Heart left ventricle (tissue), 16 donors: ENCODE results near the gene PDE11A. TPM values are rescaled to one million over a fixed set of nuclear protein-coding genes. Genes with fewer than 3 reads are reported as not detected.

Experiments used
- ATAC-seq, 4 donors: fragments of 200-7000 bp; cut with Tn5 transposase; one replicate each; pipeline ENCODE4 v1.9.1; 2020 to 2022; ENCODE audit warnings: moderate library complexity in 4 of 4, mild to moderate bottlenecking in 3 of 4, moderate number of reproducible peaks in 1 of 4
- DNase-seq, 5 donors: peaks; one replicate each; pipeline ENCODE4 v3.0.0-alpha.2; 2020
- H3K27ac ChIP-seq, 12 donors: fragments of 200-600 bp; sonication (generic) in 4 of 12; one replicate each; pipeline versions ENCODE4 v1.5.0 to v1.8.0; 2016 to 2022; ENCODE audit warnings: mild to moderate bottlenecking in 2 of 12
- H3K27me3 ChIP-seq, 9 donors: fragments of 200-600 bp; sonication (generic) in 2 of 9; one replicate each; pipeline versions ENCODE4 v1.5.1 to v1.8.0; 2016 to 2022; ENCODE audit warnings: mild to moderate bottlenecking in 3 of 9
- H3K36me3 ChIP-seq, 9 donors: fragments of 200-600 bp; sonication (generic) in 2 of 9; one replicate each; pipeline versions ENCODE4 v1.5.0 to v1.8.0; 2018 to 2022; ENCODE audit warnings: mild to moderate bottlenecking in 2 of 9
- H3K4me1 ChIP-seq, 12 donors: fragments of 200-600 bp; sonication (generic) in 4 of 12; one replicate each; pipeline versions ENCODE4 v1.5.0 to v1.8.0; 2016 to 2022; ENCODE audit warnings: mild to moderate bottlenecking in 3 of 12
- H3K4me3 ChIP-seq, 12 donors: fragments of 200-600 bp; sonication (generic) in 4 of 12; one replicate each; pipeline versions ENCODE4 v1.5.0 to v1.8.0; 2017 to 2022; ENCODE audit warnings: mild to moderate bottlenecking in 9 of 12, moderate library complexity in 4 of 12
- H3K9me3 ChIP-seq, 12 donors: fragments of 200-600 bp; sonication (generic) in 4 of 12; one replicate each; pipeline versions ENCODE4 v1.5.0 to v1.8.0; 2016 to 2022; ENCODE audit warnings: mild to moderate bottlenecking in 1 of 12
- CTCF ChIP-seq, 12 donors: fragments of 200-600 bp; sonication (generic) in 4 of 12; IDR thresholded peaks; one replicate each; pipeline versions ENCODE4 v1.5.0 to v1.8.0; 2018 to 2022; ENCODE audit warnings: antibody characterized with exemption in 12 of 12, mild to moderate bottlenecking in 5 of 12
- POLR2A ChIP-seq, 2 donors: fragments of 450-650 bp; IDR thresholded peaks; one replicate each; pipeline ENCODE4 v1.6.1; 2017; ENCODE audit warnings: antibody characterized with exemption in 2 of 2, mild to moderate bottlenecking in 2 of 2, moderate library complexity in 2 of 2
- WGBS, 4 donors: extraction: QIAGEN DNeasy Blood & Tissue Kit in 2 of 4; methylation state at CpG; one replicate each; pipeline versions ENCODE4 v1.1.5 to v1.1.7; 2013 to 2018; 5-methylcytosine and 5-hydroxymethylcytosine counted together
- intact Hi-C, 10 donors: fragments of 100-400 bp; cut with DNase I; formaldehyde crosslinking; loops; one replicate each; pipeline versions ENCODE4 v1.11.1 to v1.14.2; 2022
- polyA plus RNA-seq, 2 donors: library from polyadenylated mRNA; stranded (reverse); fragments of 200-250 nt; gene quantifications; one replicate each; pipeline ENCODE4 v1.2.3, GENCODE V29; 2013
- total RNA-seq, 9 donors: library from RNA; depleted of rRNA in 2 of 9; stranded (reverse); fragments of >200 nt in 2 of 9; fragmentation: NEBNext Ultra II Directional in 3 of 9; extraction: Animal tissue kit (Norgen Biotek cat#: 25700) in 3 of 9; gene quantifications; one replicate each; pipeline versions ENCODE4 v1.1.0 to v1.2.4, GENCODE V29; 2016 to 2023
- donor health status: ischemic (EF 13 %, LVEDD 7.1; RV severe dilation, severe dysfunction).
- donor health status: healthy with polysubstance abuse.
- donor health status: DM: no; HTN: yes; CAD: no.
- donor health status: DM: no; HTN: no; CAD: no.
- donor health status: ischemic (EF 25% LVEDD 6.9; RV normal size, moderate dysfunction).
- donor health status: ischemic (EF 25% LVEDD 5.7; RV mildly dilated, moderate dysfunction).
- donor health status: healthy.
- donor health status: DM: yes; HTN: yes; CAD: no.
- donor health status: ischemic (EF 35%, LVEDD 5.7; RV mildly dilated, moderate dysfunction).
- donor health status: nonischemic (EF 11% LVEDD 7.7; RV severe dilation, severe dysfunction).
- donor health status: DM: yes; HTN: yes; CAD: no.
- donor health status: PGD.
- donor health status: ischemic (EF 29% LVEDD 5.4; RV normal size, mild dysfunction).
- donor health status: nonischemic (EF 23%, LVEDD 6.1; RV moderate dilation, normal function).

PDE11A gene
- total and polyA plus RNA-seq, 11 donors: 0.24 to 2.9 (median 0.88) TPM

GRCh38 chr2:177688844-177689243, 383.7 kb downstream of the PDE11A start:
- ATAC-seq: no peak
- DNase-seq: no peak
- H3K36me3 ChIP-seq: no peaks in the 10 kb centered on the region
- H3K4me3 ChIP-seq: no peak overlapping the region
- H3K27ac ChIP-seq: no peak overlapping the region
- no peaks in the 10 kb centered on the region for H3K4me1 ChIP-seq
- intact Hi-C loops: no loop called here
- no peaks in the 10 kb centered on the region for H3K9me3 ChIP-seq
- TF ChIP-seq POLR2A (IDR thresholded peaks at IDR 0.05) (no peak), CTCF (IDR thresholded peaks at IDR 0.05) (no peak)
- 95 to 99% (median 97%) methylated on average over 5 of the region's 5 CpGs for WGBS, 4 donors
- no peaks in the 10 kb centered on the region for H3K27me3 ChIP-seq

GRCh38 chr2:177683661-177684069, 388.9 kb downstream of the PDE11A start:
- Histone ChIP-seq H3K27me3 (no peaks in the 10 kb centered on the region), H3K4me3 (no peak overlapping the region), H3K36me3 (no peaks in the 10 kb centered on the region), H3K27ac (no peak overlapping the region), H3K4me1 (peaks cover 0 to 19% (median 7%) of the 10 kb centered on the region in 12 donors), H3K9me3 (no peaks in the 10 kb centered on the region)
- no peak for TF ChIP-seq CTCF (IDR thresholded peaks at IDR 0.05)
- TF ChIP-seq POLR2A (IDR thresholded peaks at IDR 0.05): no peak
- ATAC-seq (no peak), DNase-seq (no peak)
- WGBS, 4 donors: 81 to 86% (median 84%) methylated on average over 2 of the region's 2 CpGs
- intact Hi-C loops: loop anchor here in 1 of 10 donors (5.0 kb wide), 1 partner anchor 46 kb away; no protein-coding TSS in a partner anchor

GRCh38 chr2:177682836-177683660, 389.5 kb downstream of the PDE11A start:
- Histone ChIP-seq H3K4me3 (no peak overlapping the region), H3K27ac (no peak overlapping the region), H3K9me3 (no peaks in the 10 kb centered on the region), H3K36me3 (no peaks in the 10 kb centered on the region), H3K4me1 (peaks cover 0 to 21% (median 7%) of the 10 kb centered on the region in 12 donors), H3K27me3 (no peaks in the 10 kb centered on the region)
- DNase-seq (no peak), ATAC-seq (no peak)
- 81 to 86% (median 85%) methylated on average over 9 of the region's 9 CpGs for WGBS, 4 donors
- intact Hi-C loops: loop anchor here in 1 of 10 donors (5.0 kb wide), 1 partner anchor 46 kb away; no protein-coding TSS in a partner anchor
- no peak for TF ChIP-seq POLR2A (IDR thresholded peaks at IDR 0.05)

GRCh38 chr2:177682006-177682405, 390.6 kb downstream of the PDE11A start:
- H3K4me1 ChIP-seq: peaks cover 0 to 21% (median 7%) of the 10 kb centered on the region in 12 donors
- no peaks in the 10 kb centered on the region for H3K9me3 ChIP-seq
- no peaks in the 10 kb centered on the region for H3K27me3 ChIP-seq
- no peaks in the 10 kb centered on the region for H3K36me3 ChIP-seq
- intact Hi-C loops: loop anchor here in 1 of 10 donors (5.0 kb wide), 1 partner anchor 45 kb away; no protein-coding TSS in a partner anchor
- ATAC-seq (no peak), DNase-seq (no peak)
- H3K4me3 ChIP-seq: no peak overlapping the region
- no peak overlapping the region for H3K27ac ChIP-seq
- 92 to 98% (median 93%) methylated on average over 2 of the region's 2 CpGs for WGBS, 4 donors
- TF ChIP-seq POLR2A (IDR thresholded peaks at IDR 0.05) (no peak), CTCF (IDR thresholded peaks at IDR 0.05) (no peak)
